DOHH2 (cell line): ENCODE measurements around the gene ZBED3.

ENCODE experiments used
- H3F3A ChIP-seq: fragments of 200-600 bp; sonication (generic), shearing (Covaris generic); 2 replicates; pipeline ENCODE4 v1.6.0; 2016; ENCODE audit warnings: antibody characterized with exemption, mild to moderate bottlenecking; ENCODE audit not compliant: control insufficient read depth, insufficient read depth
- H3K27ac ChIP-seq: fragments of 200-600 bp; sonication (generic); 2 replicates; pipeline ENCODE4 v1.5.1; 2014; ENCODE audit warnings: low read depth, mild to moderate bottlenecking, low read length, moderate library complexity
- H3K27me3 ChIP-seq: fragments of 200-600 bp; sonication (generic); 2 replicates; pipeline ENCODE4 v1.6.1; 2014; ENCODE audit warnings: mild to moderate bottlenecking, low read length, mixed read lengths; ENCODE audit not compliant: control insufficient read depth
- H3K36me3 ChIP-seq: fragments of 200-600 bp; sonication (generic); 2 replicates; pipeline ENCODE4 v1.6.1; 2014; ENCODE audit warnings: mild to moderate bottlenecking, low read length, moderate library complexity, mixed read lengths; ENCODE audit not compliant: control insufficient read depth
- H3K4me1 ChIP-seq: fragments of 200-600 bp; sonication (generic); 2 replicates; pipeline ENCODE4 v1.6.1; 2014; ENCODE audit warnings: mild to moderate bottlenecking, low read length, mixed read lengths; ENCODE audit not compliant: control insufficient read depth
- H3K4me2 ChIP-seq: fragments of 200-600 bp; sonication (generic); 2 replicates; pipeline ENCODE4 v1.6.0; 2014; ENCODE audit warnings: mild to moderate bottlenecking, low read length, moderate library complexity
- H3K4me3 ChIP-seq: fragments of 200-600 bp; sonication (generic); 2 replicates; pipeline ENCODE4 v1.5.1; 2014; ENCODE audit warnings: mild to moderate bottlenecking, low read length, mixed read lengths
- H3K79me2 ChIP-seq: fragments of 200-600 bp; sonication (generic); 2 replicates; pipeline ENCODE4 v1.6.1; 2014; ENCODE audit warnings: mild to moderate bottlenecking, low read length, mixed read lengths; ENCODE audit not compliant: control insufficient read depth
- H3K9me2 ChIP-seq: fragments of 200-600 bp; sonication (generic); replicated peaks from 2 replicates; pipeline ENCODE4 v1.6.1; 2014; ENCODE audit warnings: mild to moderate bottlenecking, low read length, mixed read lengths; ENCODE audit not compliant: control insufficient read depth
- H3K9me3 ChIP-seq: fragments of 200-600 bp; sonication (generic); 2 replicates; pipeline ENCODE4 v1.6.1; 2014; ENCODE audit warnings: antibody characterized with exemption, low read length, mixed read lengths; ENCODE audit not compliant: control insufficient read depth, insufficient read depth
- H4K20me1 ChIP-seq: fragments of 200-600 bp; sonication (generic); 2 replicates; pipeline ENCODE4 v1.6.0; 2014; ENCODE audit warnings: low read depth, mild to moderate bottlenecking, antibody characterized with exemption, low read length, moderate library complexity; ENCODE audit not compliant: control insufficient read depth, insufficient read depth
- EZH2phosphoT487 ChIP-seq: fragments of 200-600 bp; sonication (generic); IDR thresholded peaks from 2 replicates; pipeline ENCODE4 v1.6.1; 2017; ENCODE audit warnings: borderline replicate concordance, mild to moderate bottlenecking, antibody characterized with exemption, low read length, moderate library complexity, mixed read lengths
- TF ChIP-seq, protein P1 (sequence below): fragments of 200-600 bp; sonication (generic); IDR thresholded peaks from one replicate; pipeline ENCODE4 v1.5.1; 2014; ENCODE audit warnings: antibody characterized with exemption, mild to moderate bottlenecking, low read depth, low read length; ENCODE audit not compliant: poor library complexity, severe bottlenecking

The ZBED3 gene

DNA sequence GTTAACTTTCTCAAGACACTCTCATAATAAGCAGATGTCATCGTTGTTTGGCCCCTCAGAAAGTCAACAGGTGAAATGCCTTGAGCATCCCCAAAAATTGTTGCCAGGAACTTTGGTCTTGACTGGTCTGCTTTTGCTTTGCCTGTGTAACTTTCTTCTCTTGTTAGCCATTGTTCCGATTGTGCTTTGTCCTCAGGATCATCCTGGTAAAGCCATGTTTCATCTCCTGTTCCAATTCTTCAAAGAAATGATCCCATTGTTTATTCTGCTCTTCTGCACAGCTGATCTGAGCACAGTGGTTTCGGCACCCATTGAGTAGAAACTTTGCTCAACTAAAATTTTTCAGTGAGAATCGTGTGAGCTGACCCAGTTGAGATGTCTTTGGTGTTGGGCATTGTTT is 8.1 kb upstream of the ZBED3 start:
- Histone ChIP-seq H4K20me1 (no peaks in the 10 kb centered on the region), H3K27ac (no peak overlapping the region), H3K27me3 (no peaks in the 10 kb centered on the region), H3K4me2 (no peak overlapping the region), H3K4me3 (no peak overlapping the region), H3K9me2 (no peaks in the 10 kb centered on the region), H3F3A (no peaks in the 10 kb centered on the region), H3K36me3 (peaks cover 5% of the 10 kb centered on the region), H3K4me1 (no peaks in the 10 kb centered on the region), H3K79me2 (no peaks in the 10 kb centered on the region), H3K9me3 (no peaks in the 10 kb centered on the region)
- TF ChIP-seq, protein P1, sequence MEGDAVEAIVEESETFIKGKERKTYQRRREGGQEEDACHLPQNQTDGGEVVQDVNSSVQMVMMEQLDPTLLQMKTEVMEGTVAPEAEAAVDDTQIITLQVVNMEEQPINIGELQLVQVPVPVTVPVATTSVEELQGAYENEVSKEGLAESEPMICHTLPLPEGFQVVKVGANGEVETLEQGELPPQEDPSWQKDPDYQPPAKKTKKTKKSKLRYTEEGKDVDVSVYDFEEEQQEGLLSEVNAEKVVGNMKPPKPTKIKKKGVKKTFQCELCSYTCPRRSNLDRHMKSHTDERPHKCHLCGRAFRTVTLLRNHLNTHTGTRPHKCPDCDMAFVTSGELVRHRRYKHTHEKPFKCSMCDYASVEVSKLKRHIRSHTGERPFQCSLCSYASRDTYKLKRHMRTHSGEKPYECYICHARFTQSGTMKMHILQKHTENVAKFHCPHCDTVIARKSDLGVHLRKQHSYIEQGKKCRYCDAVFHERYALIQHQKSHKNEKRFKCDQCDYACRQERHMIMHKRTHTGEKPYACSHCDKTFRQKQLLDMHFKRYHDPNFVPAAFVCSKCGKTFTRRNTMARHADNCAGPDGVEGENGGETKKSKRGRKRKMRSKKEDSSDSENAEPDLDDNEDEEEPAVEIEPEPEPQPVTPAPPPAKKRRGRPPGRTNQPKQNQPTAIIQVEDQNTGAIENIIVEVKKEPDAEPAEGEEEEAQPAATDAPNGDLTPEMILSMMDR, result no peak
- TF ChIP-seq EZH2phosphoT487, result no peak

DNA sequence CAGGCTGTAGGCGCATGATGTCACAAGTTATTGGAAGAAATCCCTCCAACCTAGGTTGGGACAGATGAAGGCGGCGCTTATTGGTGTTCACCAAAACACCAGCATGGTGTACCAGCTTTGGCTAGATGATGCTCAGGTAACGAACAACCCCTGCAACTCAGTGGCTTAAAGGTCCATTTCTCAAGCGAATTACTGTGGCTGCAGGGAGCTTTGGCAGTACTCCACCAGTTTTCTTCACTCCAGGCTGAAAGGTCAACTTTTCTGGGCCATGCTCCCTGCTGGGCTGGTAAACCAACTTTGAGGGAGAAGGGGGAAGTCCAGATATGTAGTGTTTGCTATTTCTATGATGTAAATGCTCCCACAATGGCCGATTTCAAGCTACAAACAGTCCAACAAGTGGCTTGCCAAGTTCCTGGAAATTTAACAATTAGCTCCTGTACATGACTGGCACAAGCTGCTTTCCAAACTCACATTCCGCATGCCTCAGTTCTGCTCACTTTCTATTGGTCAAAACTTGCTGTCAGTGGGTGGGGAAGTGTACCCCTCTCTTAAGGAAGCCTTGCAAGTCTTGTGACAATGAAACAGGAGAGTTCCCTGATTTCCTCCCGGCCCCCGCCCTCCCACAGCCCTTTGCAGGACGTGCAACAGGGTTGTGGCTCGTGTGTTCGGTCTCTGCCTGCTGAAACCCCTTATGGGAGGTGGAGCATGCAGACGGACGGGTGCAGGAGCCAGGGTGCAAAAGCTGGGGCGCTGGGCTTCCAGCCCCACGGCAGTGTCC is 588 bp upstream of the ZBED3 start:
- no peaks in the 10 kb centered on the region for H3K9me2 ChIP-seq
- H3K36me3 ChIP-seq, result peaks cover 25% of the 10 kb centered on the region
- no peaks in the 10 kb centered on the region for H3K27me3 ChIP-seq
- H3K9me3 ChIP-seq, result no peaks in the 10 kb centered on the region
- H3K4me1 ChIP-seq, result peaks cover 43% of the 10 kb centered on the region
- no peaks in the 10 kb centered on the region for H4K20me1 ChIP-seq
- TF ChIP-seq, protein P1, result no peak
- TF ChIP-seq EZH2phosphoT487, result no peak
- peak overlapping the region; percentile 74 for H3K4me3 ChIP-seq
- H3K4me2 ChIP-seq, result peak overlapping the region; percentile 90
- peaks cover 4% of the 10 kb centered on the region; the same call in 1 of the 2 replicates for H3F3A ChIP-seq
- H3K79me2 ChIP-seq, result peaks cover 43% of the 10 kb centered on the region
- H3K27ac ChIP-seq, result peak overlapping the region; percentile 73

DNA sequence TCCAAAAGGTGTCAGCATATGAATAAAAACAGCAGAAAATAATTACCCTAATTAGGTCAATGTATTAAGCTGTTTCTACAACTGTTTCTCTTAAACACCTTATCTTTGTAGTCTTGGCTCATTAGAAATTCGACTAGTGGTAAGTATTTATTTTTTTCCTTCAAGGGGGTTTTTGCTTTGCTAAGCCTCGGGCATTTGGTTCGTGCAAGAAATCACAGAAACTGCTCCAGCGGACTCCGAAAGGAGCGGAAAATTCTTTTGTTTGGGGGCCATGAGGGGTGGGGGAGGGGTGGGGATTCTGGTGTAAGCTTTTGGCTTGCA is 757 bp downstream of the ZBED3 start:
- TF ChIP-seq, protein P1, result no peak
- TF ChIP-seq EZH2phosphoT487, result no peak
- Histone ChIP-seq H3K9me3 (no peaks in the 10 kb centered on the region), H3K79me2 (peaks cover 45% of the 10 kb centered on the region), H3K4me2 (peak overlapping the region; percentile 90), H4K20me1 (no peaks in the 10 kb centered on the region), H3K4me3 (peak overlapping the region; percentile 74), H3K27ac (peak overlapping the region; percentile 73), H3K9me2 (no peaks in the 10 kb centered on the region), H3K27me3 (no peaks in the 10 kb centered on the region), H3K36me3 (peaks cover 25% of the 10 kb centered on the region), H3F3A (peaks cover 4% of the 10 kb centered on the region; the same call in 1 of the 2 replicates), H3K4me1 (peaks cover 43% of the 10 kb centered on the region)
